Right lobe of liver (tissue), 6 donors: ENCODE results near the gene BPIFB6. TPM values are rescaled to one million over a fixed set of nuclear protein-coding genes. Genes with fewer than 3 reads are reported as not detected.
"Not testable (repeated sequence)": the region's sequence is repeated elsewhere in the genome, so short reads cannot be mapped to it uniquely, and the experiment has no call there.

Experiments used
- ATAC-seq, 4 donors: fragments of 200-7000 bp; cut with Tn5 transposase; one replicate each; pipeline ENCODE4 v1.9.1; 2020; ENCODE audit warnings: mild to moderate bottlenecking in 4 of 4, moderate library complexity in 4 of 4
- DNase-seq, 3 donors: peaks; one replicate each; pipeline ENCODE4 v3.0.0-alpha.2; 2020
- H3K27ac ChIP-seq, 3 donors: fragments of 200-600 bp; one replicate each; pipeline ENCODE4 v1.8.0; 2022
- H3K27me3 ChIP-seq, 2 donors: fragments of 200-600 bp; one replicate each; pipeline ENCODE4 v1.8.0; 2022
- H3K36me3 ChIP-seq, 4 donors: fragments of 200-600 bp; sonication (generic) in 1 of 4; one replicate each; pipeline versions ENCODE4 v1.5.1 to v1.8.0; 2017 to 2022; ENCODE audit warnings: control low read depth in 1 of 4
- H3K4me1 ChIP-seq, 4 donors: fragments of 200-600 bp; sonication (generic) in 1 of 4; one replicate each; pipeline versions ENCODE4 v1.5.1 to v1.8.0; 2017 to 2022; ENCODE audit warnings: control low read depth in 1 of 4
- H3K4me3 ChIP-seq, 3 donors: fragments of 200-600 bp; one replicate each; pipeline ENCODE4 v1.8.0; 2022
- H3K9me3 ChIP-seq, 4 donors: fragments of 200-600 bp; sonication (generic) in 1 of 4; one replicate each; pipeline versions ENCODE4 v1.5.1 to v1.8.0; 2017 to 2022; ENCODE audit warnings: control low read depth in 1 of 4
- POLR2A ChIP-seq: fragments of 450-650 bp; IDR thresholded peaks from one replicate; pipeline ENCODE4 v1.6.1; 2017; ENCODE audit warnings: antibody characterized with exemption, mild to moderate bottlenecking
- WGBS: methylation state at CpG from one replicate; pipeline ENCODE4 v1.1.6; 2018; ENCODE audit warnings: low coverage, low lambda C conversion rate; ENCODE audit not compliant: insufficient coverage; ENCODE audit errors: missing lambda C conversion rate; 5-methylcytosine and 5-hydroxymethylcytosine counted together
- intact Hi-C, 2 donors: fragments of 100-400 bp; cut with DNase I; formaldehyde crosslinking; loops; one replicate each; pipeline versions ENCODE4 v1.11.2 to v1.14.1; 2022
- total RNA-seq, 6 experiments: library from RNA; depleted of rRNA in 2 of 6; stranded (reverse); fragments of >200 nt in 2 of 6; fragmentation: NEBNext Ultra II Directional in 3 of 6; extraction: Animal tissue kit (Norgen Biotek cat#: 25700) in 3 of 6; gene quantifications; one replicate each; pipeline versions ENCODE4 v1.1.0 to v1.2.4, GENCODE V29; 2016 to 2023
- TF ChIP-seq, protein P1 (sequence below), 4 donors: fragments of 200-600 bp in 3 of 4; fragments of 450-650 bp in 1 of 4; IDR thresholded peaks; one replicate each; pipeline versions ENCODE4 v1.5.1 to v1.8.0; 2016 to 2022; ENCODE audit warnings: antibody characterized with exemption in 4 of 4, mild to moderate bottlenecking in 2 of 4
- donor health status: DM: no; HTN: yes; CAD: no.
- donor health status: DM: no; HTN: no; CAD: no.
- donor health status: DM: no; HTN: no; CAD: no.
- donor health status: DM: no; HTN: yes; CAD: no.
- donor health status: DM: no; HTN: yes; CAD: no.

BPIFB6 gene
- total RNA-seq, 6 experiments from 2014 or later = not detected

DNA sequence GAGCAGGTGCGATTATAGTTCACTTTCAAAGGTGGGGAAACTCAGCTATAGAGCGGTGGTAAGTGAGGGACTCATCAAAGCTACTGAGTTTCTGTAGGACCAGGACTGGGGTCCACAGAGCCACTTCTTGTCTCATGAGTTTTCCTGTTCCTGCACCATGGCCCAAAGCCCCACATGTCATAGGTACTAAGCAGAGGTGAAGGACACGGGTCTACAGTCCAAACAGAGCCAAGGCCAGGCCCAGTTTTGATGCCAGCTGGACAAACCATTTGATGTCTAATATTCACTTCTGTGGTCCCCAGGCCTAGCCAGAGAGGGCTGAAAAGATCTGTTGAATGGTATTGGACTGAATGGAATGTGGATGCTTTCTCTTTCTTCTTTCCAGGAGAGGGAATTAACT lies 11.0 kb downstream of the BPIFB6 start:
- no peak for TF ChIP-seq POLR2A
- TF ChIP-seq, protein P1, sequence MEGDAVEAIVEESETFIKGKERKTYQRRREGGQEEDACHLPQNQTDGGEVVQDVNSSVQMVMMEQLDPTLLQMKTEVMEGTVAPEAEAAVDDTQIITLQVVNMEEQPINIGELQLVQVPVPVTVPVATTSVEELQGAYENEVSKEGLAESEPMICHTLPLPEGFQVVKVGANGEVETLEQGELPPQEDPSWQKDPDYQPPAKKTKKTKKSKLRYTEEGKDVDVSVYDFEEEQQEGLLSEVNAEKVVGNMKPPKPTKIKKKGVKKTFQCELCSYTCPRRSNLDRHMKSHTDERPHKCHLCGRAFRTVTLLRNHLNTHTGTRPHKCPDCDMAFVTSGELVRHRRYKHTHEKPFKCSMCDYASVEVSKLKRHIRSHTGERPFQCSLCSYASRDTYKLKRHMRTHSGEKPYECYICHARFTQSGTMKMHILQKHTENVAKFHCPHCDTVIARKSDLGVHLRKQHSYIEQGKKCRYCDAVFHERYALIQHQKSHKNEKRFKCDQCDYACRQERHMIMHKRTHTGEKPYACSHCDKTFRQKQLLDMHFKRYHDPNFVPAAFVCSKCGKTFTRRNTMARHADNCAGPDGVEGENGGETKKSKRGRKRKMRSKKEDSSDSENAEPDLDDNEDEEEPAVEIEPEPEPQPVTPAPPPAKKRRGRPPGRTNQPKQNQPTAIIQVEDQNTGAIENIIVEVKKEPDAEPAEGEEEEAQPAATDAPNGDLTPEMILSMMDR (IDR thresholded peaks at IDR 0.05) = no peak
- no peaks in the 10 kb centered on the region for H3K9me3 ChIP-seq
- H3K27ac ChIP-seq = no peak overlapping the region
- DNase-seq (peak in 1 of 3 donors; percentile 1), ATAC-seq (no peak)
- no peak overlapping the region for H3K4me3 ChIP-seq
- 73% methylated on average over 3 of the region's 3 CpGs for WGBS
- intact Hi-C loops = no loop called here
- H3K27me3 ChIP-seq = no peaks in the 10 kb centered on the region
- H3K36me3 ChIP-seq = no peaks in the 10 kb centered on the region
- no peaks in the 10 kb centered on the region for H3K4me1 ChIP-seq

DNA sequence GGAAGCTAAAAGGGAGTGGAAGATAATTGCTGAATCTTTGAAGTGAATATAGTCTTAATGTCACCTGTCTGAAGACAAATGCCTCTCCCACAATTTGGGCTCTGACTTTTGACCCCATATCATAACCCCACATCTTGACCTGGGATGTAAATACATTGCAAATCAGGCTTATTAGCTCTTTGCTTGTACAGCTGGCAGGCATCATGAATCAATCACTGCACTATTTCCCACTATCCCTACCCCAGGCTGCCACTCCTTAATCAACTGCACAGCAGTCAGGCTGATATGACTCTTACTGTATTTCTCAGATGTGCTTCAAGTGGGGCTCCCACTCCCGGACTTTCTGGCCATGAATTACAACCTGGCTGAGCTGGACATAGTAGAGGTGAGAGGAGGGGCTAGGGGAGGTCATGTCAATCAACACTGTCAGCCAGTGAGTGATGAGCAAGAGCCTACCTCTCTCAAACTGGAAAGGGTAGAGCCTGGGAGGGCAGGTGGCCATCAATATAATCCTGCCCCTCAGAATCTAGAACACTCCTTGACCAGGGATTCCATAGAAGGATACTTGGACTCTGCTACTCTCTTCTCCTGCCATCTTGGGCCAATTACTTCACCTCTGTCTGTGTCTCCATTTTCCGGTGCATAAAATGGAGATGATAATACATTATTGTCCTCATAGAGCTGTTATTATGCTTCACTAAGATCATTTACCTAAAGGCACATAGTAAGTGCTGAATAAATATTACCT lies 11.7 kb downstream of the BPIFB6 start:
- no peak overlapping the region for H3K27ac ChIP-seq
- DNase-seq (no peak), ATAC-seq (no peak)
- TF ChIP-seq POLR2A = no peak
- TF ChIP-seq, protein P1 (IDR thresholded peaks at IDR 0.05) = no peak
- H3K27me3 ChIP-seq = no peaks in the 10 kb centered on the region
- no peaks in the 10 kb centered on the region for H3K36me3 ChIP-seq
- no peak overlapping the region for H3K4me3 ChIP-seq
- 100% methylated on average over 1 of the region's 2 CpGs for WGBS
- no peaks in the 10 kb centered on the region for H3K4me1 ChIP-seq
- intact Hi-C loops = no loop called here
- H3K9me3 ChIP-seq = no peaks in the 10 kb centered on the region

DNA sequence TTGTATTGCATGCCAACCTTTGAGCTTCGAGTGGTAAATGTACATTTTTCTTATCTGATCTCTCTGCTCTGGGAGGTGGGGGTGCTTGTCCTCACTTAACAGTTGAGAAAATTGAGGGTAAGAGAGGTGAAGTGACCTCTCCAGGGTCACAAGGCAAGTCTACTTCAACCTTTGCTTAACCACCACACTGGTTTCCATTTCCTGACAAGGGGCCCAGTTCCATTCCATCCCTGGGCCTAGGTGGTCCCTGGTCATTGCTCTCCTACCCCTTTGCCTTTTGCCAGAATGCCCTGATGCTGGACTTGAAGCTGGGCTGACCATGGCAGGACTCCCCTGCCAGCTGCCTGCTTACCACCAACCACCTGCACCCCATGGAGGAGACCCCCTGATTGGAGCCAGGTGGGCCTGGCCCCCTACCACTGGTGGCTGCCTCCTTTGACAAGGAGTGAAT lies 12.3 kb downstream of the BPIFB6 start:
- Histone ChIP-seq H3K27ac (no peak overlapping the region), H3K9me3 (no peaks in the 10 kb centered on the region), H3K27me3 (no peaks in the 10 kb centered on the region), H3K36me3 (no peaks in the 10 kb centered on the region), H3K4me3 (no peak overlapping the region), H3K4me1 (no peaks in the 10 kb centered on the region)
- 11% methylated on average over 1 of the region's 1 CpG for WGBS
- intact Hi-C loops = no loop called here
- TF ChIP-seq, protein P1 (IDR thresholded peaks at IDR 0.05) = no peak
- no peak for TF ChIP-seq POLR2A
- no peak for ATAC-seq
- no peak for DNase-seq

DNA sequence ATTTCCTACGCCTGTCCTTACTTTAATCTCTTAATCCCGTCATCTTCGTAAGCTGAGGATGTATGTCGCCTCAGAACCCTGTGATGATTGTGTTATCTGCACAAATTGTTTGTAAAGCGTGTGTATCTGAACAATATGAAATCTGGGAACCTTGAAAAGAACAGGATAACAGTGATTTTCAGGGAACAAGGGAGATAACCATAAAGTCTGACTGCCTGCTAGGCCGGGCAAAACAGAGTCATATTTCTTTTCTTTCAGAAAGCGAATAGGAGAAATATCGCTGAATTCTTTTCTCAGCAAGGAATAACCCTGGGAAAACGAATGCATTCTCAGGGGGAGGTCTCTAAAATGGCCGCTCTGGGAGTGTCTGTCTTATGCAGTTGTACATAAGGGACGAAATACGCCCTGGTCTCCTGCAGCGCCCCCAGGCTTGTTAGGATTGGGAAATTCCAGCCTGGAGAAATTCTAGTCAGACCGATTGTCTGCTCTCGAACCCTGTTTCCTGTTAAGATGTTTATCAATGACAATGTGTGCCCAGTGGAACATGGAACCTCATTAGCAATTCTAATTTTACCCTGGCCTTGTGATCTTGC lies 13.8 kb downstream of the BPIFB6 start:
- H3K4me3 ChIP-seq, H3K9me3 ChIP-seq, H3K36me3 ChIP-seq, H3K27me3 ChIP-seq, DNase-seq, intact Hi-C loops, H3K4me1 ChIP-seq, H3K27ac ChIP-seq, ATAC-seq: not testable (repeated sequence)
- WGBS = 72% methylated on average over 13 of the region's 15 CpGs

DNA sequence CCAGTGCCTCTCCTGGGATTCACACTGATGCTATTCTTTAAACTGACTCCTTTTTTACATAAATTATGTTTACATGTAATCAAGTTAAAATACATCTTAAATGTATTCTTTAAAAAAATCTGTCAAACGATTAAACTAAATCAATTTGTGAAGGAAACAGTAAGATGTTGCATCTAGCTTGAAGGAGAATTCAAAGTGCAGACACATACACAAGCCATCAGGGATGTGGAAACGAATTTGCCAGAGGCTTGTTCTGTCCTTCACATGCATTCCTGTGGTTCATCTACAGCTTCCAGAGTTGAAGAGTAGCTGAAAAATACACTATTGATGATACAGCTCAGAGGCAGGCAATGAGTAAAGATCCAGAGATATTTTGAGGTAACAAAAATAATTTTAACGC lies 15.0 kb downstream of the BPIFB6 start:
- Histone ChIP-seq H3K27me3 (no peaks in the 10 kb centered on the region), H3K4me1 (no peaks in the 10 kb centered on the region), H3K9me3 (no peaks in the 10 kb centered on the region), H3K4me3 (no peak overlapping the region), H3K27ac (no peak overlapping the region), H3K36me3 (no peaks in the 10 kb centered on the region)
- 56% methylated on average over 3 of the region's 3 CpGs for WGBS
- DNase-seq (no peak), ATAC-seq (no peak)
- intact Hi-C loops = no loop called here
- TF ChIP-seq, protein P1 (IDR thresholded peaks at IDR 0.05) = no peak
- TF ChIP-seq POLR2A = no peak
